Measurements from ENCODE around the gene ELFN1. TPM values are rescaled to one million over a fixed set of nuclear protein-coding genes. Genes with fewer than 3 reads are reported as not detected.

Gene ELFN1
- total and polyA plus RNA-seq, 2 donors (not counting 3 experiments of a cell fraction or from before 2014, with no cell fraction given) = 0.37 to 1.0 TPM

- ChIA-PET CTCF (no interaction called here), POLR2A (no interaction called here)
- Histone ChIP-seq H3K4me1 (ENCODE audit: control insufficient read depth, extremely low read depth, insufficient read depth, low read length) (peaks cover 15% of the 10 kb centered on the region), H3K27me3 (ENCODE audit: control insufficient read depth in 2 of 2, insufficient read depth in 2 of 2, low read length in 2 of 2) (no peaks in the 10 kb centered on the region), H3K4me3 (replicated peaks in 1 of 3; ENCODE audit: insufficient read depth in 1 of 3, low read depth in 1 of 3, low read length in 3 of 3) (no peak overlapping the region), H4K20me1 (replicated peaks; ENCODE audit: control insufficient read depth, extremely low read depth, insufficient read depth, low read length) (no peaks in the 10 kb centered on the region), H3K9me1 (replicated peaks; ENCODE audit: control insufficient read depth, extremely low read depth, insufficient read depth, low read length) (no peaks in the 10 kb centered on the region), H3K9me3 (replicated peaks; ENCODE audit: control insufficient read depth, insufficient read depth, low read length) (no peaks in the 10 kb centered on the region), H3K4me2 (ENCODE audit: insufficient read depth, low read length) (no peak overlapping the region), H3K9ac (replicated peaks; ENCODE audit: extremely low read depth, insufficient read depth, low read length) (no peak overlapping the region), H3K27ac (ENCODE audit: insufficient read depth, low read depth, low read length) (no peak overlapping the region), H3K36me3 (ENCODE audit: control insufficient read depth in 2 of 2, extremely low read depth in 1 of 2, insufficient read depth in 2 of 2, low read length in 2 of 2) (no peaks in the 10 kb centered on the region), H3K79me2 (ENCODE audit: control insufficient read depth, insufficient read depth, low read length) (no peaks in the 10 kb centered on the region), H2AFZ (ENCODE audit: low read depth, low read length) (no peak overlapping the region)
- BruUV-seq (replicated peaks) = no TSS peak
- intact Hi-C loops (cut with micrococcal nuclease) (no loop called here), dilution Hi-C loops (cut with MboI; ENCODE audit: extremely low pct_ligation_motif_present, low sequenced_read_pairs) (no loop called here)
- no peak for DNase-seq (ENCODE audit: low read depth, low spot score)
- TF ChIP-seq, protein P1, sequence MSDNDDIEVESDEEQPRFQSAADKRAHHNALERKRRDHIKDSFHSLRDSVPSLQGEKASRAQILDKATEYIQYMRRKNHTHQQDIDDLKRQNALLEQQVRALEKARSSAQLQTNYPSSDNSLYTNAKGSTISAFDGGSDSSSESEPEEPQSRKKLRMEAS (IDR thresholded peaks at IDR 0.05; ENCODE audit: insufficient read depth, insufficient read length) = no peak
- TF ChIP-seq POLR2AphosphoS5 (IDR thresholded peaks at IDR 0.05; ENCODE audit: insufficient read depth, low read depth, low read length) (no peak), EZH2 (IDR thresholded peaks at IDR 0.05; ENCODE audit: borderline replicate concordance, low read depth, low read length, severe bottlenecking) (no peak), MYC (IDR thresholded peaks at IDR 0.05; ENCODE audit: low read depth, low read length) (no peak), JUN (IDR thresholded peaks at IDR 0.05; ENCODE audit: borderline replicate concordance, insufficient read depth, insufficient read length, low read depth) (no peak), GATA2 (IDR thresholded peaks at IDR 0.05; ENCODE audit: insufficient read depth, insufficient read length, low read depth, low read length) (no peak), POLR2A (IDR thresholded peaks at IDR 0.05; ENCODE audit: low read depth, low read length) (no peak), FOS (IDR thresholded peaks at IDR 0.05; ENCODE audit: borderline replicate concordance, insufficient read depth, low read length) (no peak)
- TF ChIP-seq, protein P2, sequence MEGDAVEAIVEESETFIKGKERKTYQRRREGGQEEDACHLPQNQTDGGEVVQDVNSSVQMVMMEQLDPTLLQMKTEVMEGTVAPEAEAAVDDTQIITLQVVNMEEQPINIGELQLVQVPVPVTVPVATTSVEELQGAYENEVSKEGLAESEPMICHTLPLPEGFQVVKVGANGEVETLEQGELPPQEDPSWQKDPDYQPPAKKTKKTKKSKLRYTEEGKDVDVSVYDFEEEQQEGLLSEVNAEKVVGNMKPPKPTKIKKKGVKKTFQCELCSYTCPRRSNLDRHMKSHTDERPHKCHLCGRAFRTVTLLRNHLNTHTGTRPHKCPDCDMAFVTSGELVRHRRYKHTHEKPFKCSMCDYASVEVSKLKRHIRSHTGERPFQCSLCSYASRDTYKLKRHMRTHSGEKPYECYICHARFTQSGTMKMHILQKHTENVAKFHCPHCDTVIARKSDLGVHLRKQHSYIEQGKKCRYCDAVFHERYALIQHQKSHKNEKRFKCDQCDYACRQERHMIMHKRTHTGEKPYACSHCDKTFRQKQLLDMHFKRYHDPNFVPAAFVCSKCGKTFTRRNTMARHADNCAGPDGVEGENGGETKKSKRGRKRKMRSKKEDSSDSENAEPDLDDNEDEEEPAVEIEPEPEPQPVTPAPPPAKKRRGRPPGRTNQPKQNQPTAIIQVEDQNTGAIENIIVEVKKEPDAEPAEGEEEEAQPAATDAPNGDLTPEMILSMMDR (IDR thresholded peaks at IDR 0.05; ENCODE audit: extremely low read depth in 1 of 2, insufficient read depth in 1 of 2, low read depth in 1 of 2, low read length in 2 of 2) = no peak
- FAIRE-seq = no peak
Observed at GRCh38 chr7:1741246-1741645, 71.2 kb downstream of the ELFN1 start.

All from endothelial cell of umbilical vein (primary cell).